ENCODE data around the gene RTTN. TPM values are rescaled to one million over a fixed set of nuclear protein-coding genes. Genes with fewer than 3 reads are reported as not detected.
"Not testable (repeated sequence)": the region's sequence is repeated elsewhere in the genome, so short reads cannot be mapped to it uniquely, and the experiment has no call there.

Gene RTTN
- total RNA-seq, 2 donors from 2014 or later, result 36.4 to 45.6 TPM

DNA sequence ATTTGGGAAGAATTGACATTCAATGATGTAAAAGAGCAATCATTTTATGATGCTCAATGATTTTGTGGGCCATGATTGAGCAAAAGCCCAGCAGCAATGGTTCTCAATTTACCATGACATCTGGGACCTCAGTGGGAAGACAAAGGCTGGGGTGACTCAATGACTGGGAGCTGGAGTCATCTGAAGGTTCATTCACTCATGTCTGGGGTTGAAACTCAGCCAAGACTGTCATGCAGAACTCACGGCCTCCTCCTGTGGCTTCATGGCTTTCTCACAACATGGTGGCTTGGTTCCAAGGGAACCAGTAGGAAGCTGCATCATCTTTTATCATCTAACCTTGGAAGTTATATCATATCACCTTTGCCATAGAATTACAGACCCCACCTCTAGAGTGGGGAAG is 212.7 kb downstream of the RTTN start:
- H3K9me3 Mint-ChIP-seq, result peaks cover 17% of the 10 kb centered on the region
- peak; percentile 44 for ATAC-seq (replicated peaks)
- H3K27ac Mint-ChIP-seq, result no peak overlapping the region
- peaks cover 9% of the 10 kb centered on the region for H3K4me1 Mint-ChIP-seq
- peaks cover 18% of the 10 kb centered on the region for H3K36me3 Mint-ChIP-seq (ENCODE audit: low read depth)
- no peak overlapping the region for H3K4me3 Mint-ChIP-seq
- no peaks in the 10 kb centered on the region for H3K27me3 Mint-ChIP-seq

DNA sequence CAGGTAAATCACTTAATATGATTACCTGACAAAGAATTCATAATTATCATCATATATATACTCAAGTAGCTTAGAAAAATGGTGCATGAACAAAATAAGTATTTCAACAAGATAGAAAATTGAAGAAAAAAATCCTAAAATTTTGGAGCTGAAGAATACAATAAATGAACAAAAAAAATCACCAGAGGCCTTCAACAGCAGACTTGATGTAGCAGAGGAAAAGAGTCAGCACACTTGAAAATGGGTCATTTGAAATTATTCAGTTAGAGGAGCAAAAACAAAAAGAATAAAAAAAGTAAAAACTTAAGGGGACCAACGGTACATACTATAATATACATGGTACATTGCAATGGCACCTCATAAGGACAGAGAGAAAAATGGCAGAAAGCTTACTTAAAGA is 217.6 kb downstream of the RTTN start:
- no peak for ATAC-seq (replicated peaks)
- no peaks in the 10 kb centered on the region for H3K27me3 Mint-ChIP-seq
- H3K27ac Mint-ChIP-seq, result no peak overlapping the region
- no peak overlapping the region for H3K4me3 Mint-ChIP-seq
- peaks cover 1% of the 10 kb centered on the region for H3K4me1 Mint-ChIP-seq
- H3K9me3 Mint-ChIP-seq, result peaks cover 23% of the 10 kb centered on the region
- peaks cover 28% of the 10 kb centered on the region for H3K36me3 Mint-ChIP-seq (ENCODE audit: low read depth)

DNA sequence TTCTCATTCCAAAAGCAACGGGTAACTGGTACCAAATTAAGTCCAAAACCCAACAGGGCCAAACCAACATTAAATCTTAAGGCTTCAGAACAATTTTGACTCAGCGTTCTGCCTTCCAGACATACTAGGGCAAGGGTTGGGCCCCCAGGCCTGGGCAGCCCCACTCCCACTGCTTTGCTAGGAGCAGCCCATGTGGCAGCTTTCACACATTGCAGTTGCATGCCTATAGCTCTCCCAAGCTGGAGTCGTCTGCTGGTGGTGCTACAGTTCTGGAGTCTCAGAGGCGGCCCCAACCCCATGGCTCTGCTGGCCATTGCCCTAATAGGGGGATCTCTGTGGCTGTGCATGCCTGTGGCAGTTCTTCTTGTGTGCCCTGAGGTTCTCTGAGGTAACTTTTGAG is 220.2 kb downstream of the RTTN start:
- ATAC-seq (replicated peaks), result no peak
- peaks cover 23% of the 10 kb centered on the region for H3K9me3 Mint-ChIP-seq
- H3K27me3 Mint-ChIP-seq, result no peaks in the 10 kb centered on the region
- H3K36me3 Mint-ChIP-seq (ENCODE audit: low read depth), result peaks cover 28% of the 10 kb centered on the region
- H3K4me1 Mint-ChIP-seq, result peaks cover 24% of the 10 kb centered on the region
- no peak overlapping the region for H3K4me3 Mint-ChIP-seq
- H3K27ac Mint-ChIP-seq, result no peak overlapping the region

DNA sequence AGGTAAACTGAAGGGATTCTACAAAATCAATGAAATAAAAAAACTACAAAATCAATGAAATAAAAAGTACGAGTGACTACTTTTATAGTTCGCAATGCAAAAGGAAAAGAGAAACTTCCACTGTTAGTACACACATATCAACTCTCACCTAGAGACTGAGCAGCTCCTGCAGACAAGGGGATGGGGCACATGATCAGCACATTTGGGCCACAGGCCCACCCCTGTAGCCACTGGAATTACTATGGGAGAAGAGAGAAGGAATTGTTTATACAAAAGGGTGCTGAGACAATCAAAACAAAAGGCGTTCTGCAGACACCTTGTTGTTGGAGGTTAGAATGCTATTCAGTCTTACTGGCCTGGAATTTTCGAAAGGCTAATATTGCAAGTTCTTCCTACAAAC is 223.1 kb downstream of the RTTN start:
- Mint-ChIP-seq H3K36me3 (ENCODE audit: low read depth) (peaks cover 6% of the 10 kb centered on the region), H3K27me3 (no peaks in the 10 kb centered on the region), H3K9me3 (peaks cover 6% of the 10 kb centered on the region), H3K27ac (peak overlapping the region; percentile 70), H3K4me1 (peaks cover 38% of the 10 kb centered on the region), H3K4me3 (peak overlapping the region; percentile 62)
- no peak for ATAC-seq (replicated peaks)

DNA sequence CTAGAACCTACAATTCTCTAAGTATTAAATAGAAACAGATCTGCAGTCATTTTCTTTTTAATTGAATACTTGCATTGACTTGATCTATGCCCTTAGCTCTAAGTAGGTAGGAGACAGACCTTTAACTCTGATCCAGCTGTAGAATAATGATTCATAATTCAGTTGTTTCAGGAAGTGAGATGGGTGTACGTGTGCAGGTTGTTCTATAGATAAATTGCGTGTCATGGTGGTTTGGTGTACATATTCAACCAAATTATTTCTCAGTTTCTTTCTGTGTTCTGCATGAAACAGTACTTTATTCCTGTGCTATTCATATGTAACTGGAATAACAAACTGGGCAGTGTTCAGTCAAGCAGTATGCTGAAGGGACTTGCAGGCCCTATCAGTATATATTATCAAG is 223.5 kb downstream of the RTTN start:
- ATAC-seq (replicated peaks), result peak; percentile 76
- Mint-ChIP-seq H3K4me1 (peaks cover 38% of the 10 kb centered on the region), H3K9me3 (peaks cover 4% of the 10 kb centered on the region), H3K27ac (peak overlapping the region; percentile 70), H3K36me3 (ENCODE audit: low read depth) (peaks cover 1% of the 10 kb centered on the region), H3K27me3 (no peaks in the 10 kb centered on the region), H3K4me3 (peak overlapping the region; percentile 62)

DNA sequence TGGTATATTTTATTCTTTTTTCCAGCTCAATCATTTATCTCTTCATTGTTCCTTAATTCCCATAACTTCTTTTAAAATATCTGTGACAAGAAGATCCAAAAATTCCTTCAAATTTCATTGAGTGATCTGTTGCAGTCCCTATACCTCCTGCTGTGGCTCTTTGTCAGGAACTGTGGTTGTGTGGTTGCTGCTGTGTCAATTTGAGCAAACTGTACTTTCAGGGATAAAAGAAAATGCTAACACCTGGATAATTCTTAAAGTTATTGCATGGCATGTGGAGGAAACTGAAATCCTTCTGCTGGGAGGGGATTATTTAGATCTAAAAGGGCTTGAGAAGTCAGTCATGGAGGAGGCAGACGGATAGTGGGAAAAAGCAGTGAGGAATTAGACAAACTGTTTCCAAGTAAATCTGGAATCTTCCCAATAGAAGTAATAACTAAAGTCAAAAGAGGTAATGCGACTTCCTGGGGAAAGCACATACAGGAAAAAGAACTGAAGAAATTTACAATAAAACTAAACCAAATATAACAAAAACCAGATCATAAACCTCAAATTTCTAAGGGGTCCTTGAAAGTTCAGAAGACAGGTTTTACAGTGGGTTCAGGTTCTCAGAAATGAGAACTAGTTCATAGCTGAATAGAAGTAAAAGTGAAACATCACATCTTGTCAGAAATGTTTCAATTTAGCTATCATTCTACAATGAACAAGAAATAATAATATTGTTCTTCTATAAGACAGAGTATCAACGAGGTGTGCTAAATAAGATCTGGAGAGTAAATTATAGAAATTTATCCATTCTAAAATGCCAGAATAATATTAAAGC is 224.3 kb downstream of the RTTN start:
- peak overlapping the region; percentile 70 for H3K27ac Mint-ChIP-seq
- peaks cover 38% of the 10 kb centered on the region for H3K4me1 Mint-ChIP-seq
- peak overlapping the region; percentile 62 for H3K4me3 Mint-ChIP-seq
- H3K27me3 Mint-ChIP-seq, result no peaks in the 10 kb centered on the region
- peaks cover 5% of the 10 kb centered on the region for H3K9me3 Mint-ChIP-seq
- peak; percentile 15 for ATAC-seq (replicated peaks)
- no peaks in the 10 kb centered on the region for H3K36me3 Mint-ChIP-seq (ENCODE audit: low read depth)

DNA sequence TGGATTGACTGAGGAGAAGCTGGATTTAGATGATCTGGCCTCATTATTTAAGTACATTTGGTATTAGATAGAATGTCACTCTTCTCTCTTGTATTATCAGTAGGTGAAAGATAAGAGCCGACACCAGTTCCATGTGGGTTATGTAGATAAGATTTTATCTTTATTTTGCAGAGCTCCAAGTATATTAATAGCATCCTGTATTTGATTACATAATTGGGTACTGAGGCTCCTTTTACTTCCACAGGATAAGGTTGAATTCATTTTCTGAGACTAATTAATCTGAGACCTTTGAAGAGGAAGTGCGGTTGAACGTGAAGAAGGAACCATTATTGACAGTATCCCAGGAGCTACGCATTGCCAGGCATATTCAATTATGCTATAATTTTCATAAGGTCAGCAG is 225.0 kb downstream of the RTTN start:
- Mint-ChIP-seq H3K4me1 (peaks cover 38% of the 10 kb centered on the region), H3K27me3 (no peaks in the 10 kb centered on the region), H3K36me3 (ENCODE audit: low read depth) (no peaks in the 10 kb centered on the region)

DNA sequence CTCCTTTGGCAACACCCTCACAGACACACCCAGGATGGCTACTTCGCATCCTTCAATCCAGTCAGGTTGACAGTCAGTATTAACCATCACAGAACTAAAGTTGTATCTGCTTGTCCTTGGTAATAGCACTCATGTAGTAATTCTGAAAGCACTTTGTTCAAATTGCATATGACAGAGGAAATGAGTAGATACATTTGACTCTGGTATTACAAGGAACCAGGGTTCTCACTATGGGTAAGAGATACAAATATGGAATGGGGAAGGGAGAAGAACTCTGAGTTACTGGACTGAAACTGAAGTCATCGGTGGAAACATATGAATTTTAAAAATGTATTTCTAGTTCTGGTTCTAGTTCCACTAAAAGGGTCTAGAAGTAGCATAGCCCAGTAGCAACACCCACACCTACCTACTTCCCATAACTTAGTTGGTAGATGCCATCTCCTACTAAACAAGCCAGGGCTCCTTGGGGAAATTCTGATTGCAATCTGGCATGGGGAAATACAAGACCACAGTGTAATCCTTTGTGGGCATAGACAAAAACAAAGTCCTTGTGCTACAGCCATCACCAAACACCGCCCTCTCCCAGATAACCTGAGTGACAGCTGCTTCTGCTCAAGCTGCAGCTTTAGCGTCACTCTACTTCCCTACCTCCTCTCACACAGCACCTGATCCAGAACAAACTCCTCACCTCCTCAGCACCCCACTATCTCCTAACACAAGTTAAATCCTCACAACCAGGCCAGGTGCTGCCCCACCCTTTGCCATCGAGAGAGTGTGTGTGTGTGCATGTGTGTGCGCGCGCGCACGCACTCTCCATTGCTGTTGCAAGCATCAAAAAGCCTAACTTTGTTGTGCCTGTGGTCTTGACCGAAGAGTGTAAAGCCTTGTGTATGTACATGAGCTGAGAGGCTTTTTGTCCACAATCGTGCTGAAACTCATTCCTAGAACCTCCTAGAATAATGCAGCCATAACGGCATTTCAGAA is 226.5 kb downstream of the RTTN start:
- Mint-ChIP-seq H3K36me3 (ENCODE audit: low read depth) (no peaks in the 10 kb centered on the region), H3K9me3 (peaks cover 5% of the 10 kb centered on the region), H3K27ac (peak overlapping the region; percentile 78), H3K27me3 (no peaks in the 10 kb centered on the region), H3K4me3 (peak overlapping the region; percentile 62), H3K4me1 (peaks cover 38% of the 10 kb centered on the region)
- peak; percentile 84 for ATAC-seq (replicated peaks)

More for the DNA sequence above, 225.0 kb downstream of the RTTN start:
- Mint-ChIP-seq H3K4me3 (peak overlapping the region; percentile 62), H3K9me3 (peaks cover 5% of the 10 kb centered on the region), H3K27ac (peak overlapping the region; percentile 78)
- ATAC-seq (replicated peaks), result no peak

DNA sequence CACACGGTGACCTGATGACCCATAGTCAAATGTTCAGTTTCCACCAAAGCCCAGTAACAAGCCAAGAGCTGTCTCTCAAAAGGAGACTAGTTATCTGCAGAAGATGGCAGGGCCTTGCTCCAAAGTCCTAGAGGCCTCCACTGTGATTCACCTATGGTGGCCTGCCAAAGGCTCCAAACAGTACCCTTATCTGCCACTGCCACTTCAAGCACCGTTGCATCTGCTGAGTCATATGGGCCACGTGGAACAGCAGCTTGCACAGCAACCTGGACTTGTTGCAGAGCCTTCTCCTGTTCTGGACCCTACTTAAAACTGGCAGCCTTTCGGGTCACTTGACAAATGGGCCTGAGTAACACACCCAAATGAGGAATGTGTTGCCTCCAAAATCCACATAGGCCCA is 230.2 kb downstream of the RTTN start:
- H3K9me3 Mint-ChIP-seq; H3K27me3 Mint-ChIP-seq; H3K4me3 Mint-ChIP-seq; H3K36me3 Mint-ChIP-seq (ENCODE audit: low read depth); H3K27ac Mint-ChIP-seq; ATAC-seq (replicated peaks): not testable (repeated sequence)
- peaks cover 15% of the 10 kb centered on the region for H3K4me1 Mint-ChIP-seq

DNA sequence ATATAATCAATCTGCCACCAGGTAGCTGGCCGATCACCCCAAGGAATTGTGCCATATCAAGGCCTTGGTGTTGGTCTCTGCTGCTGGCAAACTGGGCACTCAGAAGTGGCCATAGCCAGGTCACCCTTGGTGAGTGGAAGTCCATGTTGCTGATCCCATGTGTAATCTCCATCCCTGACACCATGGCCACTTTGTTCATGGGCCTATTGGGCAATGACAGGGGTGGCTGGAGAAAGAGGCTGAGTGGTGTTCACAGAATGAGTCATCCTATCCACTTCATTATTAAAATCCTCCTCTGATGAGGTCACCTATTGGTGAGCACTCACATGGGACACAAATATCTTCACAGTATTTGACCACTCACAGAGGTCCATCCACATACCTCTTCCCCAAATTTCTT is 231.1 kb downstream of the RTTN start:
- H3K27ac Mint-ChIP-seq, result no peak overlapping the region
- no peak overlapping the region for H3K4me3 Mint-ChIP-seq
- H3K9me3 Mint-ChIP-seq, result peaks cover 8% of the 10 kb centered on the region
- no peaks in the 10 kb centered on the region for H3K36me3 Mint-ChIP-seq (ENCODE audit: low read depth)
- H3K4me1 Mint-ChIP-seq, result peaks cover 10% of the 10 kb centered on the region
- no peak for ATAC-seq (replicated peaks)
- no peaks in the 10 kb centered on the region for H3K27me3 Mint-ChIP-seq

DNA sequence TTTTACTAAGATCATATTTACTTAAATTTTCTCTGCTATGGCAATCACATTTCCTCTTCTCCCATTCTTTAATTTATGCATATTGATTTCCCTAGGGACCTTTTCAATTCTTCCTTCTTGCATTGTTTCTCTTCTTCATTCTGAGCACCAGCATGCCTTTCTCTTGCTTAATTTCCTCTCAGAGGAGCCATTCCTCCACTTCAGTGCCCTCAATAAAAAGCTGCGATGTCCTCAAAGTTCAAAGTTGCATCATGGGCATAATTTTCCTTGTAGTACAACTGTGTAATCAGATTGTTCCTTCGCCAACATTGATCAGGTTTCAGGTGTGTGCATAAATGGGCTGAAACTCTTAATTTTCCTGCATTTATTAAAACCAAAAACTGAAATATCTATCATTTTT is 236.0 kb downstream of the RTTN start:
- ATAC-seq (replicated peaks), result no peak
- no peaks in the 10 kb centered on the region for H3K27me3 Mint-ChIP-seq
- H3K27ac Mint-ChIP-seq, result no peak overlapping the region
- H3K4me1 Mint-ChIP-seq, result peaks cover 5% of the 10 kb centered on the region
- H3K36me3 Mint-ChIP-seq (ENCODE audit: low read depth), result no peaks in the 10 kb centered on the region
- peaks cover 3% of the 10 kb centered on the region for H3K9me3 Mint-ChIP-seq
- no peak overlapping the region for H3K4me3 Mint-ChIP-seq

DNA sequence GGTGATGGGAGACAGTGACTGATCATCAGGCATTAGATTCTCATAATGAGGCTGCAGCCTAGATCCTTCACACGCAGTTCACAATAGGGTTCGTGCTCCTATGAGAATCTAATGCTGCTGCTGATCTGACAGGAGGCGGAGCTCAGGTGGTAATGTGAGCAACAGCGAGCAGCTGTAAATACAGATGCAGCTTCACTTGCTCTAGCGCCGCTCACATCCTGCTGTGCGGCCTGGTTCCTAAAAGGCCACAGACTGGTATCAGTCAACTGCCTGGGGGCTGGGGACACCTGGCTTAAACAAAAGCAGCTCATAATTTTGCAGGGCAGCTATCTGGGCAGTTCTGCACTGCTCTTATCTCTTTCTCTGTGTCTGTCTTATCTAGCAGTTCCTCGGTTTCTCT is 237.4 kb downstream of the RTTN start:
- Mint-ChIP-seq H3K27ac (peak overlapping the region; percentile 79), H3K27me3 (no peaks in the 10 kb centered on the region), H3K9me3 (peaks cover 3% of the 10 kb centered on the region), H3K4me3 (peak overlapping the region; percentile 41), H3K36me3 (ENCODE audit: low read depth) (no peaks in the 10 kb centered on the region), H3K4me1 (peaks cover 5% of the 10 kb centered on the region)
- peak; percentile 87 for ATAC-seq (replicated peaks)

DNA sequence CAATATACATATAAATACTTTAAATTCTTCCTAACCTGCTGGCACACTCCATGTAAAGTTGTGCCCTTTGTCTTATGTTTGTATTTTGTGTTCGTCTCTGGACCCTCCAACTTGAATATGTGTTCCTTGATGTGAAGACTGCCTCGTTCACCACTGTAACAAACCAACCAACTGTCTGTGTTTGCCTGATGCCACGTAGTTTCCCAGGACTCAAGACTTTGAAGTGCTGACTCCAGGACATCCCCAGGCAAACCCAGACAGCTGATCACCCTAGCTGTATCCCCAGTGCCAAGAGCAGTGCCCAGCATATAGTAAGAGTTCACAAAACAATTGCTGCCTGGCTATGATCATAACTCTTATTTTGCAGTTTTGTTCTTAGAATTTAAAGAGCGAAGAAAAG is 242.3 kb downstream of the RTTN start:
- no peaks in the 10 kb centered on the region for H3K9me3 Mint-ChIP-seq
- ATAC-seq (replicated peaks), result no peak
- H3K27ac Mint-ChIP-seq, result no peak overlapping the region
- no peak overlapping the region for H3K4me3 Mint-ChIP-seq
- H3K27me3 Mint-ChIP-seq, result no peaks in the 10 kb centered on the region
- H3K4me1 Mint-ChIP-seq, result peaks cover 7% of the 10 kb centered on the region
- no peaks in the 10 kb centered on the region for H3K36me3 Mint-ChIP-seq (ENCODE audit: low read depth)

DNA sequence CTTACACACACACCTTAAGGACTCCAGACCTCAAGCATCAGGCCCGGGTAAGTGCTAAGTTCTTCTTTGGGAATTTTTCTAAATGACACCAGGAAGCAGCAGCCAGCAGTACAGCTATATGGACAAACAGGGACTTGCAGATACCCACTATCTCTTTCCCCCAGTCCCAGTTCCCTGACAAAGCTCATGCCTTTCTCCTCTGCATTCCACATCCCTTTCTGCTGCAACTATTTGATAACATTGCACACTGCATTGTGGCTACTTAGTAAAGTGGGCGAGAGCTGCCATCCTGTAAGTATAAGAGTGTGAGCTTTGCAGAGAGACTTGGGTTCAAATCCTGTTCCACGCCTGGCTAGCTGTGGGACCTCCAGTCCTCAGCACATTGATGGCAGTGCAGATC is 243.8 kb downstream of the RTTN start:
- Mint-ChIP-seq H3K4me3 (no peak overlapping the region), H3K4me1 (peaks cover 7% of the 10 kb centered on the region), H3K36me3 (ENCODE audit: low read depth) (no peaks in the 10 kb centered on the region), H3K27ac (no peak overlapping the region), H3K9me3 (no peaks in the 10 kb centered on the region), H3K27me3 (no peaks in the 10 kb centered on the region)
- no peak for ATAC-seq (replicated peaks)

DNA sequence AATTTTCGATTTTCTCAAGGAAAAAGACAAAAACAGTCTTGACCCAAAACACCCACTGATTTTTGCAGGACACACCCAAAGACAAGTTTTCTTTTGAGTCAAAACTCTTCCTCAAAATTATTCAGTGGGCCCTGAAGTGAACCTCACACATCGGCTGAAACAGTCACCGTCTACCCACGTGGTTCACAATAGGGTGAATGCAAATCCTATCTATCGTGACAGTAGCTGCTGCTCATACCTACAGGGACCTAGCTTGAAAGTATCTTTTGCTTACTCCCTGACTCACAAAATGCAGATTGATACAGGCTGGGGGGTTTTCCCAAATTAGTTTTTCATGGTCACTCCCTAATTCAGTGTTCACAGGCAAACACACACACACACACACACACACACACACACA is 247.1 kb downstream of the RTTN start:
- Mint-ChIP-seq H3K4me3 (no peak overlapping the region), H3K9me3 (no peaks in the 10 kb centered on the region), H3K27ac (no peak overlapping the region), H3K4me1 (peaks cover 14% of the 10 kb centered on the region), H3K27me3 (no peaks in the 10 kb centered on the region), H3K36me3 (ENCODE audit: low read depth) (peaks cover 10% of the 10 kb centered on the region)
- peak; percentile 76 for ATAC-seq (replicated peaks)

All from activated T-helper 17 cell treated with anti-CD3 and anti-CD28 coated beads, Interleukin-2, amount 50 U/mL, for 72 hours (primary cell).